Left forelimb (tissue), 1 donor: ENCODE data around the gene EGLN2.
A peak's percentile ranks its signal among the peaks of the same experiment; 100 is the strongest.
"Not testable (repeated sequence)": the region's sequence is repeated elsewhere in the genome, so short reads cannot be mapped to it uniquely, and the experiment has no call there.

Experiments used
- DNase-seq: peaks from one replicate; pipeline ENCODE4 v3.0.0-alpha.2; 2018; ENCODE audit warnings: low spot score

The EGLN2 gene

DNA sequence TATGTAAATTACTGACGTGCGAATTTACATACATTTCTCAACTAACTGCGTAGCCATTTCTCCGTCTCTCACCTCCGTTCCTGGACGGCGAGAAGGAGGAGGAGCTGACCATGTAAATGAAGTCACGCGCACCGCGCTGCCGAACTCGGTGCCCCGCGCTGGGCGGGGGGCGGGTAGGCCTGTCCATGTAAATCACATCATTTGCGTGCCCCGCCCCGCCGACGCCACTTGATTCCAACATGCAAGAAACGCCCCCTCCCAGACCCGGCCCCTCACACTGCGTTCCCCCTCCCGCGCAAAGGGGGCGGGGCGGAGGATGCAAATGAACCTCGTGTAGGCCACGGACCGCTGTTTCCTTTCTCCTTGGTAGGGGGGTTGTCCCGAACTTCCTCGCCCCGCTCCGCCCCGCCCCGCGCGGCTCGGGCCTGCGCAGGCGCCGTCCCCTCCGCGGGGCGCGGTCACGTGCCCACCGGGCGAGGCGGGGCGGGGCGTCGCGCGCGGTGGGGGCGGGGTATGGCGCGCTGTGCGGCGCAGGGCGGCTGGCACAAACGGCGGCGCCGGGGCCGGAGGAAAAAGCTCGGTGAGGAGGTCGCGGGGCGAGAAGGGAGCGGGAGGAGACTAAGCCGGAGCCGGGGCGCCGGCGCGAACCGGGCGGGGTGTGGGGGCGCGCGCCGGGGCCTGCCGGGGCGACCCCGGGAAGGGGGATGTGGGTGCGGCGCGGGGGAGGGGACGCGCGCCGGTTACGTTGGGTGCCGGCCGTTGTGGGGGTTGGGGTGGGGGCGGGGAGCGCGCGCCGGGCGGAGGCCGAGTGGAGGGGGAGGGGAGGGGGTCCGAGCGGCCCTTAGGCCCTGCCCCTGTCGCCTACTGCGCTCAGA lies at the start of gene EGLN2:
EGLN2 (plus strand) TSS at position 509 of the 875 bp plus-strand sequence. CDS start 1,382 bp downstream, outside the sequence.
- DNase-seq, result peak; percentile 100

DNA sequence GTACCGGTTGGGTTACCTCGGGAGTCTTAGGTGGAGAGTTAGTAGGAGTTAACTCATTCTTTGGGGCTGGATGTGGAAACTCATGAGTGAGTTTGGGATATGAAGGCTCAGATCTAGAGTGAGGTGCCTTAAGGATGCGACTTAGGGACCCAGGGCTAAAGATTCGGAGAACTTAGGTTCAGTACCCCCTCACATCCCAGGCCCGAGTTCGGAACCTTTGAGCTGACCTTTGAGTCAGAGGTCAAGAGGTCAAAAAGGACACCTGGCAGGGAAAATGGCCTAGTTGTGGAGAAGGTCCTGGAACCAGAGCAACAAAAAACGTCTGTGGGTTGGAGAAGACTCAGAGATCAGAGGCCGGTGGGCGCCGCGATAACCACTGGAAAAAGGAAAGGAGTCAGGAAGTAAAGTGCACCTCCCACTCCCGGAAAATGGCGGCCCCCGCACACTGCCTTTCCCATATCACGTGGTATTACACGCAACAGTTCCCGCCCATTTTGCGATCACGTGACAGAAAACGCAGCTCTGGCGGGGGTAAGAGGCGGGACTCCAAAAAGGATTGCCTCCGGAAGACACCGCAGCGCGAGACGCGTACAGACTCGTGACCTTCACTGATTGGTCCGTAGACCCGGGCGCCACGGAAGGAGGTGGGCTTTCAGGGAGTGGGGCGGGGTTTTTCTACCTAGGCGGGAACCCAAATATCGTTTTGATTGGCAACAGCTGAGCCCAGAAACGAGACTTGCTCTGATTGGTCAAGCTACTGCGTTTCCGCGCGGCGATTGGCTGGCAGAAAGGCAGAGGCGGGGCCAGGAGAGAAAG lies 48.7 kb upstream of the EGLN2 start, which contains the start of gene ACTMAP:
ACTMAP (minus strand) TSS at position 420 of the 816 bp plus-strand sequence. CDS start 674 bp downstream, outside the sequence.
- DNase-seq, result peak; percentile 100

DNA sequence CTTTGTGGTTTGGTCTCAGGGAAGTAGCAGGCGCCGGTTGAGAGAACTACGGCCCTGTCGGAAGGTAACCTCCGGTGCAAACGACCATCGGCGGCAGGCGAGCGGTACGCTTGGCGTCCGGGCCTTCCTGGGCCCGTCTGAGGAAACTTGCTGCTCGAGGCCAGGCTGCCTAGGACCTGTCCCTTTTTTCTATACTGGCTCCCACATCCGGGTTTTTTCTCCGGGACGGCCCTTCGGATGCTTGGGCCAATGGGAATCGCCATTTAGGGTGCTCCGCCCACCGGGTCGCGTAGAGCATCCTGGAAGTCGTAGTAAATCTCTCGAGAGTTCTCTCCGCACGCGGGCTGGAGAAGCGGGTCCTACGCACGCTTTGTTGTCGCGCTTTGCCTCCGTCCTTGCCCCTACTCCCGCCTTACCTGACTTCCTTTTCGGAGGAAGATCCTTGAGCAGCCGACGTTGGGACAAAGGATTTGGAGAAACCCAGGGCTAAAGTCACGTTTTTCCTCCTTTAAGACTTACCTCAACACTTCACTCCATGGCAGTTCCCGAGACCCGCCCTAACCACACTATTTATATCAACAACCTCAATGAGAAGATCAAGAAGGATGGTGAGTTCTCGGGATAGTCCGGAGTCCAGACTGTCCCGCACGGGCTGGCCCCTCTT lies 48.0 kb upstream of the EGLN2 start, which contains the start of gene SNRPA:
SNRPA (plus strand) TSS at position 330 of the 664 bp plus-strand sequence; CDS start at position 536, 206 bp downstream.
- no peak for DNase-seq

DNA sequence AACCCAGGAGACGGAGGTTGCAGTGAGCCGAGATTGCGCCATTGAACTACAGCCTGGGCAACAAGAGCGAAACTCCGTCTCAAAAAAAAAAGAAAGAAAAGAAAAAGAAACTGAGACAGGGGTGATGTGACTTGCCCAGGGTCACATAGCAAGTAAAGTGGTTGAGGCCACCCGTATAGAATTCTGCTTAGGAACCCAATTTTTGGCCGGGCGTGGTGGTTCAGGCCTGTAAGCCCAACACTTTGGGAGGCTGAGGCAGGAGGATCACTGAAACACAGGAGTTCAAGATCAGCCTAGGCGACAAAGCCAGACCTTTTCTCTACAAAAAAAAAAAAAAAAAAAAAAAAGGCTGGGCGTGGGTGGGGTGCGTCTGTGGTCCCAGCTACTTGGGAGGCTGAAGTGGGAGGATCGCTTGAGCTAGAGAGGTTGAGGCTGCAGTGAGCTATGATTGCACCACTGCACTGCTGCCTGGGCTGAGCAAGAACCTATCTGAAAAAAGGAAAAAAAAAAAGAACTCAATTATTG lies 46.7 kb upstream of the EGLN2 start:
- DNase-seq, result no peak

DNA sequence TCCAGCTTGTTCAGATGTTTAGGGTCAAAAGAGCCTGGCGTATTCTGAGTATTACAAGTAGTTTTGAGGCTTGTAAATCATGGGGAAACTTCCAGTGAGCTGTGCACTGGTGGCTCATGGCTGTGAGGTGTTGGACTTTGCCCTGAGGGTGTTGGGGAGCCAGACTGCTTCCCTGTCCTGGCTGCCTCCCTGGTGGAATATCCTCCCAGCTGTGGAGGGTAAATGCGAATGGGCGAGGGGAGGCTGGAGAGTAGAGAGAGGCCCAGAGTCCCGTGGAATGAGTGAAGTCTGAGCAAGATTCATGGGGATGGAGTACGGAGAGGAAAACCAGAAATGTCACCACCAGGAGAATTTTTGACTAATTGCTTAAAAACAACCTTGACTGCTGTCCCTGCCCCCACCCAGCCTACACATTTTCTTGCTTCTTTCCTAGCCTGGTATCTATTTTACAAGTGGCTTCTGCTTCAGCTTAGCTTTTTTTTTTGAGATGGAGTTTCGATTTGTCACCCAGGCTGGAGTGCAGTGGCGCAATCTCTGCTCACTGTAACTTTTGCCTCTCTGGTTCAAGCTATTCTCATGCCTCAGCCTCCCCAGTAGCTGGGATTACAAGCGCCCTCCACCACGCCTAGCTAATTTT lies 44.3 kb upstream of the EGLN2 start:
- no peak for DNase-seq

DNA sequence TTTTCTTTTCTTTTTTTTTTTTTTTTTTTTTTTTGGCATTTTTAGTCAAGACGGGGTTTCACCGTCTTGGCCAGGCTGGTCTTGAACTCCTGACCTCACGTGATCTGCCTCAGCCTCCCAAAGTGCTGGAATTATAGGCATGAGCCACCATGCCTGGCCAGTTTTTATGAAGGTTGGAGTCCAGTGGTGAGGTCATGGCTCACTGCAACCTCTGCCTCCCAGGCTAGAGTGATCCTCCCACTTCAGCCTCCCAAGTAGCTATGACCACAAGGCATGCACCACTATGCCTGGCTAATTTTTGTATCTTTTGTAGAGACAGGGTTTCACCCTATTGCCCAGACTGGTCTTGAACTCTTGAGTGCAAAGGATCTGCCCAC lies 43.8 kb upstream of the EGLN2 start:
- DNase-seq, result no peak

DNA sequence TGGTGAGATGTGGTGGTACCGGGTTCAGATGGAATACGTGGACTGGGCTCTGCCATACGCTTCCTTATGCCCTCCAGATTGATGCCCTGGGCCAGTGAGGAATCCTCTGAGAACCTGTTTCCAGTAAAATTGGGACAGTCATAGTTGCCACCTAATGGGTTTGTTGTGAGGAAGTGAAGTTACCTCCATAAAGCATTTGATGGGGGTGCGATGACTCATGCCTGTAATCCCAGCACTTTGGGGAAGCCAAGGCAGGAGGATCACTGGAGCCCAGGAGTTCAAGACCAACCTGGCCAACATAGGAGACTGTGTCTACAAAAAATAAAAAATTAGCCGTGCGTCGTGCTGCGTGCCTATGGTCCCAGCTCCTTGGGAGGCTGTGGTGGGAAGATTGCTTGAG lies 43.2 kb upstream of the EGLN2 start:
- DNase-seq, result no peak

DNA sequence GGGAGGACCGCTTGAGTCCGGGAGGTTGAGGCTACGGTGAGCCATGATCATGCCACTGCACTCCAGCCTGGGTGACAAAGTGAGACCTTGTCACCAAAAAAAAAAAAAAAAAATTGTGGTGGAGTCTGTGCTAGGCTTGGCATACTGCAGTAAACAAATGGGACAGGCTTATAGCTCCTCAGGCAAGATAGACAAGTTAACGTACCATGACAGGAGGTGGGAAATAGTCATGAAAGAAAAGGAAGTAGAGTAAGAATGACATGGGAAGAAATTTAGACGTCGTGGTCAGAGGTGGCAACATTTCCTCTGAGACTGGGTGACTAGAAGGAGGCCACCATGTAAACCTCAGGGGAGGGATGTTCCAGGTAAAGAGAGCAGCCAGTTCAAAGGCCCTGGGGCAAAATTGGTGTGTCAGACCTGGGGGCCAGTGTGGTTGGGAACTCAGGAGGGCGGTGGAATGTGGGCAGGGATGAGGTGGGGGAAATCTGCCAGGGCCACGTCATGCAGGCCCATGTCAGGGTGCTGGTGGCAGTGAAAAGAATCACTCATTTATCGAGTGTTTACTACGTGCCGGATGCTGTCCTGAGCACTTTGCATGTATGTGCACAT lies 42.4 kb upstream of the EGLN2 start:
- DNase-seq, result no peak

DNA sequence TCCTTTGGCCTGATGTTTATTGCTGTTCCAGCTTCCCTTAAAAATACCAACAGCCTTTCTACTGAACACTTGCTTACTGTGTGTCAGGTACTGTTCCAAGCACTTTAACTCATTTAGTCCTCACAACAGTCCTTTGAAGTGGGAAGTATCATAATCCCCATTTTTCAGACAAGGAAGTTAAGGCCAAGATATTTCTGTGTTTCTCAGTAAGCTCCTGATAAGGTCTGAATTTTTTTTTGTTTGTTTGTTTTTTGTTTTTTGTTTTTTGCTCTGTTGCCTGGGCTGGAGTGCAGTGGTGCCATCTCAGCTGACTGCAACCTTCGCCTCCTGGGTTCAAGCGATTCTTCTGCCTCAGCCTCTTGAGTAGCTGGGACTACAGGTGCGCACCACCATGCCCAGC lies 40.5 kb upstream of the EGLN2 start:
- DNase-seq, result no peak

DNA sequence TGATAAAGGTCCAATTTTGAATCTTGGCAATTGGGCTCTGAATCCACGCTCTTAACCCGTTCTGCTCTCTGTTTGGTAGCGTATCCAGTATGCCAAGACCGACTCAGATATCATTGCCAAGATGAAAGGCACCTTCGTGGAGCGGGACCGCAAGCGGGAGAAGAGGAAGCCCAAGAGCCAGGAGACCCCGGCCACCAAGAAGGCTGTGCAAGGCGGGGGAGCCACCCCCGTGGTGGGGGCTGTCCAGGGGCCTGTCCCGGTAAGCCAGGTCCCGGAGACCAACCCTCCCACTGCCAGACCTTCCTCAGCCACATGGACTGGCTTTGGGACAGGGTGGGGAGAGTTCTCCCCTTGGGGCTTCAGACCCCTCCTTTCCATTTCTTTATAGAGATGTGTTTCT lies 39.6 kb upstream of the EGLN2 start:
- no peak for DNase-seq

DNA sequence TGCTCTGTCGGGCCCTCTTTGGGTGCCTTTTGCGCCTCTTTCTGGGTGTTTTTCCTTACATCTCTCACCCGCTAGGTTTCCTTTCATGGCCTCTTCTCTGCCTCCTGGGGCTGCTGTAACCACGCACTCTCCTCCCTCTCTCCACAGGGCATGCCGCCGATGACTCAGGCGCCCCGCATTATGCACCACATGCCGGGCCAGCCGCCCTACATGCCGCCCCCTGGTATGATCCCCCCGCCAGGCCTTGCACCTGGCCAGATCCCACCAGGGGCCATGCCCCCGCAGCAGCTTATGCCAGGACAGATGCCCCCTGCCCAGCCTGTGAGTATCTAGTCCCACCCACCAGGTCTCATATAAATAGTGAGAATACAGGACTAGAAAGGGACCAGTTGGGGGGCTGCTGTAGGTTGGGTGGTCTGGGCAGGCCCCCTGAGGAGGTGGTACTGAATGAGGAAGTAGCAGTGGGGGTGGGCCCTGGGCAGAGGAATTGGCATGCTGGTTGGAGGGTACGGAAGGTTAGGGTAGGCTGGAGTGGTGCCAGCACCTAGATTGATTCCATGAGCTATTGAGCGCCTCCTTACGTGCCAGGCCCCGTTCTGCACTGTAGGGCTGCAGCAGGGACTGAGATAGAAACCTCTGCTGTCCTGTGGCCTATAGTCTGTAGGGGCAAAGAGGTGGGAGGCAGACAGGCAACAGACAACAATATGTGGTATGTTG lies 36.1 kb upstream of the EGLN2 start:
- no peak for DNase-seq

DNA sequence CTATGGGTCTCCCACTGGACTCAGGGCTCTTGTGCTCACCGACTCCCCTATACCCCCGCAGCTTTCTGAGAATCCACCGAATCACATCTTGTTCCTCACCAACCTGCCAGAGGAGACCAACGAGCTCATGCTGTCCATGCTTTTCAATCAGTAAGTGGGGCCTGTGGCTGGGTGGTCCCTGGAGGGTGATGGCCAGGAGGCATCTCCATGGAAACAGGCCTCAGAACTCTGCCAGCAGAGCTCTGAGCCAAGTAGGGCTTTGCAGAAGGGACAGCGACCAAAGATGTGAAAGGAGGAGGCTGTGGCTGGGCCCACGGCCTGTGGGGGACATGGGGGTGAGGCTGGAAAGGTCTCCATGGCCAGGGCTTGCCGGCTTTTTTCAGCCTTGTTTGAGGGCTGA lies 35.5 kb upstream of the EGLN2 start:
- no peak for DNase-seq

DNA sequence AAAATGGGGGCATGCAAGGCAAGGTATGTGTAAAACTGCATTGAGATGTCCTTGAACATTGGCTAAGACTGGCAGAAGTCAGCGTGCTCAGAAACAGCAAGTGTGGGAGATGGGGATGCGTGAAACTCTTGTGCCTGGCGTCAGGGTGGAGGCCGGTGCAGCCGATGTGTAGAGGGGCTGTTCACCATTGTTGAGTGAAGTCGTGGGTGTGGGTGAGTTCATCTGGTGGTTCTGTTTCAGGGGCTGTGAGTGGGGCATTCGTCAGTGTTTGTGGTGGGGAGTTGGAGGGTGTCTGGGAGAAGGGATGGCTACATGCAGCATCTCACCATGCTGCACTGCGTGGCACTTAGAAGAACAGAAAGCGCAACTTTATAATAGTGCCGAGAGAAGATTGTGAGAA lies 35.0 kb upstream of the EGLN2 start:
- no peak for DNase-seq

DNA sequence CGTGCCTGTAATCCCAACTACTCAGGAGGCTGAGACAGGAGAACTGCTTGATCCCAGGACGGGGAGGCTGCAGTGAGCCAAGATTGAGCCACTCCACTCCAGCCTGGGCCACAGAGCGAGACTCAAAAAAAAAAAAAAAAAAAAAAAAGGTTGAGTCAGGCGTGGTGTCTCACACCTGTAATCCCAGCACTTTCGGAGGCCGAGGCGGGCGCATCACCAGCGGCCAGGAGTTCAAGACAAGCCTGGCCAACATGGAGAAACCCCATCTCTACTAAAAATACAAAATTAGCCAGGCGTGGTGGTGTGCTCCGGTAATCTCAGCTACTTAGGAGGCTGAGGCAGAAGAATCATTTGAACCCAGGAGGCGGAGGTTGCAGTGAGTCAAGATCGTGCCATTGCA lies 32.6 kb upstream of the EGLN2 start:
- DNase-seq, result not testable (repeated sequence)

DNA sequence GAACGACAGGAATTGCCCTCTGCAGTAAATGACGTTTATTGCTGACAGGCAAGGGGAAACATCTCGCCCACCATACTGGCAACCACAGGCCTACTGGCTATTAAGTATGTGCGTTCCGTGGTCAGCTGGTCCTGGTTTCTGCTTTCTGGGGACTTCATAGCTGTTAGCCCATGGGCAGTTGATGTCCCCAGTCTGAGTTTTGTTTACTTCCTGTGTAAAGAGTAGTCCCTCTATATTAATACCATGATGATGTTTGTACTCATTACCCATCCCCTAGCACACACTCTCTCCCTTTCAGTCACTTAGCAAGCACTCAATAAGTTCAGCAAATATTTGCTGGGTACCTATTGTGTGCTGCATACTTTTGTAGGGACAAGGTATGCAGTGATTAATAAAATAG lies 30.1 kb upstream of the EGLN2 start:
- no peak for DNase-seq

DNA sequence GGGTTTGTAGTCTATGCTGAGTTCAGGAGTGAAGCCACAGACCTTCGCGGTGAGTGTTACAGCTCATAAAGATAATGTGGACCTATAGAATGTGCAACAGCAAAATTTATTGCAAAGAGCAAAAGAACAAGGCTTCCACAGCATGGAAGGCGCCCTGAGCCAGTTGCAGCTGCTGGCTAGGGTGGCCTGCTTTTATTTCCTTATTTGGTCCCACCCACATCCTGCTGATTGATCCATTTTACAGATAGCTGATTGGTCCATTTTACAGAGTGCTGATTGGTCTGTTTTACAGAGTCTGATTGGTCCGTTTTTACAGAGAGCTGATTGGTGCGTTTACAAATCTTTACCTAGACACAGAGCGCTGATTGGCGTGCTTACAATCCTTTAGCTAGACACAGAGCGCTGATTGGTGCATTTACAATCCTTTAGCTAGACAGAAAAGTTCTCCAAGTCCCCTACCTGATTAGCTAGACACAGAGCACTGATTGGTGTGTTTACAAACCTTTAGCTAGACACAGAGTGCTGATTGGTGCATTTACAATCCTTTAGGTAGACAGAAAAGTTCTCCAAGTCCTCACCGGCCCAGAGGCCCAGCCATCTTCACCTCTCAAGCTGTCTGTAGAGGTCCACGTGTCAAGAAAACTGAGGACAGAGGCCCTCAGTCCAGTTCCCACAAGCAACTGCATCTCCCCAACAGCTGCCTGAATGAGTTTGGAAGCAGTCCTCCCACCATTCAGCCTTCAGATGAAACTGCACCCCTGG lies 27.7 kb upstream of the EGLN2 start:
- DNase-seq, result not testable (repeated sequence)

DNA sequence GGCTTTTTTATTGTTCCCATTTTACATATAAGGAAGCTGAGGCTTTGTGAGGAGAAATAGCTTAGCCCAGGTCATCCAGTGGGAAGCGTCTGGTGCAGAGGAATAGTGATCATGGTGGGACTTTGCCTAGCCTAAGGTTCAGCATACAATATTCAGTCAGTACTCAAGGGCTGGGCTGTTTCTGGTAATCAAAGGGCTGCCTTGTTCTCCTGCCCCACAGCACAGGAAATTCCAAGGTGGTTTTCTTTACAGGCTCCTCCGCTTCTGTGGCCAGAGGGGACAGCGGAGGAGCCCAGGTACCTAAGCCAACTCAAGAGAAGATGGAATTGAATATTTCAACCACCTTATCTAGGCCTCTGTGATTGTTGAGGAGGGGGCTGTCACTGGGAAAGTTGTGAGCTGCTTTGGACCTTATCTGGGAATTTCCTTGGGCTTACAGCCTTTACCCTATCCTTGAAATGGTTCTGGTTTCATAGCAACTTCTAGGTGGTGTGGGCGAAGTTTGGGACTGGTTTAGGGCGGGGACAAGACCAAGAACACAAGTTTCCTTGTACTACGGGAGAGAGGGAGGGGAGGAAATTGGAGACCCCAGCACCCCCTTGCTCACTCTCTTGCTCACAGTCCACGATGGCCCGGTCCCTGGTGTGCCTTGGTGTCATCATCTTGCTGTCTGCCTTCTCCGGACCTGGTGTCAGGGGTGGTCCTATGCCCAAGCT lies 23.9 kb upstream of the EGLN2 start, which contains the start of gene MIA:
MIA (plus strand) TSS at position 606 of the 716 bp plus-strand sequence; CDS start at position 628, 22 bp downstream.
- DNase-seq, result no peak

DNA sequence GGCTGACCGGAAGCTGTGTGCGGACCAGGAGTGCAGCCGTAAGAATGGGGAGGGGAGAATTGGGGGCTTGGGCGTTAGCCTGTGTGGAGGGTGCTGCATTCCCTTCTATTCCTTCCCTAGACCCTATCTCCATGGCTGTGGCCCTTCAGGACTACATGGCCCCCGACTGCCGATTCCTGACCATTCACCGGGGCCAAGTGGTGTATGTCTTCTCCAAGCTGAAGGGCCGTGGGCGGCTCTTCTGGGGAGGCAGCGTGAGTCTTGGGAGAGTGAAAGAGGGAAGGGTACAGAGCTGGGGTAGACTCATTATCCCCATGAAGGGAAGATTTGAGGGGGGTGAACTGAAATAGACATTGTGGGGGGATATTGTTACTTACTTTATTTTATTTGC lies 23.4 kb upstream of the EGLN2 start:
- DNase-seq, result no peak

DNA sequence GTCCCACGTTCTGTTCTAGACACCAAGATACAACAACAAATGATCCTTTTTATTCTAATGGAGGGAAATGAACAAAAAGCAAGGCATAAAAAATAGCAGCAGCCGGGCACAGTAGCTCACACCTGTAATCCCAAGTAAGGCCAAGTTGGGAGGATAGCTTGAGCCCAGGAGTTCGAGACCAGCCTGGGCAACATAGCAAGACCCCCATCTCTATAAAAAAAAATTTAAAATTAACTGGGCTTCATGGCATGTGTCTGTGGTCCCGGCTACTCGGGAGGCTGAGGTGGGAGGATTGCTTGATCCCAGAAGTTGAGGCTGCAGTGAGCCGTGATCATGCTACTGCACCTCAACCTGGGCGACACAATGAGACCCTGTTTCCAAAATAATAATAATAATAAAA lies 22.6 kb upstream of the EGLN2 start:
- no peak for DNase-seq
